ENCODE measurements around the gene GMDS. TPM values are rescaled to one million over a fixed set of nuclear protein-coding genes. Genes with fewer than 3 reads are reported as not detected.

GMDS gene
- total RNA-seq, 1 experiment from 2014 or later, result 35.0 TPM

DNA sequence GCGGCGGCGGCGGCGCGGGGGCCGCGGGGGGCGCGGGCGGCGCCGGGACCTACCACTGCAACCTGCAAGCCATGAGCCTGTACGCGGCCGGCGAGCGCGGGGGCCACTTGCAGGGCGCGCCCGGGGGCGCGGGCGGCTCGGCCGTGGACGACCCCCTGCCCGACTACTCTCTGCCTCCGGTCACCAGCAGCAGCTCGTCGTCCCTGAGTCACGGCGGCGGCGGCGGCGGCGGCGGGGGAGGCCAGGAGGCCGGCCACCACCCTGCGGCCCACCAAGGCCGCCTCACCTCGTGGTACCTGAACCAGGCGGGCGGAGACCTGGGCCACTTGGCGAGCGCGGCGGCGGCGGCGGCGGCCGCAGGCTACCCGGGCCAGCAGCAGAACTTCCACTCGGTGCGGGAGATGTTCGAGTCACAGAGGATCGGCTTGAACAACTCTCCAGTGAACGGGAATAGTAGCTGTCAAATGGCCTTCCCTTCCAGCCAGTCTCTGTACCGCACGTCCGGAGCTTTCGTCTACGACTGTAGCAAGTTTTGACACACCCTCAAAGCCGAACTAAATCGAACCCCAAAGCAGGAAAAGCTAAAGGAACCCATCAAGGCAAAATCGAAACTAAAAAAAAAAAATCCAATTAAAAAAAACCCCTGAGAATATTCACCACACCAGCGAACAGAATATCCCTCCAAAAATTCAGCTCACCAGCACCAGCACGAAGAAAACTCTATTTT lies 633.7 kb downstream of the GMDS start (continued):
- TF ChIP-seq, protein P1, sequence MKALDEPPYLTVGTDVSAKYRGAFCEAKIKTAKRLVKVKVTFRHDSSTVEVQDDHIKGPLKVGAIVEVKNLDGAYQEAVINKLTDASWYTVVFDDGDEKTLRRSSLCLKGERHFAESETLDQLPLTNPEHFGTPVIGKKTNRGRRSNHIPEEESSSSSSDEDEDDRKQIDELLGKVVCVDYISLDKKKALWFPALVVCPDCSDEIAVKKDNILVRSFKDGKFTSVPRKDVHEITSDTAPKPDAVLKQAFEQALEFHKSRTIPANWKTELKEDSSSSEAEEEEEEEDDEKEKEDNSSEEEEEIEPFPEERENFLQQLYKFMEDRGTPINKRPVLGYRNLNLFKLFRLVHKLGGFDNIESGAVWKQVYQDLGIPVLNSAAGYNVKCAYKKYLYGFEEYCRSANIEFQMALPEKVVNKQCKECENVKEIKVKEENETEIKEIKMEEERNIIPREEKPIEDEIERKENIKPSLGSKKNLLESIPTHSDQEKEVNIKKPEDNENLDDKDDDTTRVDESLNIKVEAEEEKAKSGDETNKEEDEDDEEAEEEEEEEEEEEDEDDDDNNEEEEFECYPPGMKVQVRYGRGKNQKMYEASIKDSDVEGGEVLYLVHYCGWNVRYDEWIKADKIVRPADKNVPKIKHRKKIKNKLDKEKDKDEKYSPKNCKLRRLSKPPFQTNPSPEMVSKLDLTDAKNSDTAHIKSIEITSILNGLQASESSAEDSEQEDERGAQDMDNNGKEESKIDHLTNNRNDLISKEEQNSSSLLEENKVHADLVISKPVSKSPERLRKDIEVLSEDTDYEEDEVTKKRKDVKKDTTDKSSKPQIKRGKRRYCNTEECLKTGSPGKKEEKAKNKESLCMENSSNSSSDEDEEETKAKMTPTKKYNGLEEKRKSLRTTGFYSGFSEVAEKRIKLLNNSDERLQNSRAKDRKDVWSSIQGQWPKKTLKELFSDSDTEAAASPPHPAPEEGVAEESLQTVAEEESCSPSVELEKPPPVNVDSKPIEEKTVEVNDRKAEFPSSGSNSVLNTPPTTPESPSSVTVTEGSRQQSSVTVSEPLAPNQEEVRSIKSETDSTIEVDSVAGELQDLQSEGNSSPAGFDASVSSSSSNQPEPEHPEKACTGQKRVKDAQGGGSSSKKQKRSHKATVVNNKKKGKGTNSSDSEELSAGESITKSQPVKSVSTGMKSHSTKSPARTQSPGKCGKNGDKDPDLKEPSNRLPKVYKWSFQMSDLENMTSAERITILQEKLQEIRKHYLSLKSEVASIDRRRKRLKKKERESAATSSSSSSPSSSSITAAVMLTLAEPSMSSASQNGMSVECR (CRISPR knock-in tag; IDR thresholded peaks at IDR 0.05; ENCODE audit: borderline replicate concordance), result no peak
- TF ChIP-seq, protein P2, sequence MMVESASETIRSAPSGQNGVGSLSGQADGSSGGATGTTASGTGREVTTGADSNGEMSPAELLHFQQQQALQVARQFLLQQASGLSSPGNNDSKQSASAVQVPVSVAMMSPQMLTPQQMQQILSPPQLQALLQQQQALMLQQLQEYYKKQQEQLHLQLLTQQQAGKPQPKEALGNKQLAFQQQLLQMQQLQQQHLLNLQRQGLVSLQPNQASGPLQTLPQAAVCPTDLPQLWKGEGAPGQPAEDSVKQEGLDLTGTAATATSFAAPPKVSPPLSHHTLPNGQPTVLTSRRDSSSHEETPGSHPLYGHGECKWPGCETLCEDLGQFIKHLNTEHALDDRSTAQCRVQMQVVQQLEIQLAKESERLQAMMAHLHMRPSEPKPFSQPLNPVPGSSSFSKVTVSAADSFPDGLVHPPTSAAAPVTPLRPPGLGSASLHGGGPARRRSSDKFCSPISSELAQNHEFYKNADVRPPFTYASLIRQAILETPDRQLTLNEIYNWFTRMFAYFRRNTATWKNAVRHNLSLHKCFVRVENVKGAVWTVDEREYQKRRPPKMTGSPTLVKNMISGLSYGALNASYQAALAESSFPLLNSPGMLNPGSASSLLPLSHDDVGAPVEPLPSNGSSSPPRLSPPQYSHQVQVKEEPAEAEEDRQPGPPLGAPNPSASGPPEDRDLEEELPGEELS (CRISPR knock-in tag; IDR thresholded peaks at IDR 0.05), result no peak
- TF ChIP-seq ZBTB21 (CRISPR knock-in tag; IDR thresholded peaks at IDR 0.05; ENCODE audit: borderline replicate concordance), result no peak
- TF ChIP-seq, protein P3, sequence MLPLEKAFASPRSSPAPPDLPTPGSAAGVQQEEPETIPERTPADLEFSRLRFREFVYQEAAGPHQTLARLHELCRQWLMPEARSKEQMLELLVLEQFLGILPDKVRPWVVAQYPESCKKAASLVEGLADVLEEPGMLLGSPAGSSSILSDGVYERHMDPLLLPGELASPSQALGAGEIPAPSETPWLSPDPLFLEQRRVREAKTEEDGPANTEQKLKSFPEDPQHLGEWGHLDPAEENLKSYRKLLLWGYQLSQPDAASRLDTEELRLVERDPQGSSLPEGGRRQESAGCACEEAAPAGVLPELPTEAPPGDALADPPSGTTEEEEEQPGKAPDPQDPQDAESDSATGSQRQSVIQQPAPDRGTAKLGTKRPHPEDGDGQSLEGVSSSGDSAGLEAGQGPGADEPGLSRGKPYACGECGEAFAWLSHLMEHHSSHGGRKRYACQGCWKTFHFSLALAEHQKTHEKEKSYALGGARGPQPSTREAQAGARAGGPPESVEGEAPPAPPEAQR (CRISPR knock-in tag; IDR thresholded peaks at IDR 0.05), result no peak
- no peak for TF ChIP-seq SMAD3 (CRISPR knock-in tag; IDR thresholded peaks at IDR 0.05; ENCODE audit: borderline replicate concordance)
- no peak for TF ChIP-seq GTF2I (CRISPR knock-in tag; conservative IDR thresholded peaks at IDR 0.05)
- TF ChIP-seq, protein P4, sequence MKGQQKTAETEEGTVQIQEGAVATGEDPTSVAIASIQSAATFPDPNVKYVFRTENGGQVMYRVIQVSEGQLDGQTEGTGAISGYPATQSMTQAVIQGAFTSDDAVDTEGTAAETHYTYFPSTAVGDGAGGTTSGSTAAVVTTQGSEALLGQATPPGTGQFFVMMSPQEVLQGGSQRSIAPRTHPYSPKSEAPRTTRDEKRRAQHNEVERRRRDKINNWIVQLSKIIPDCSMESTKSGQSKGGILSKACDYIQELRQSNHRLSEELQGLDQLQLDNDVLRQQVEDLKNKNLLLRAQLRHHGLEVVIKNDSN (CRISPR knock-in tag; IDR thresholded peaks at IDR 0.05), result no peak
- no peak for TF ChIP-seq TEAD1 (CRISPR knock-in tag; IDR thresholded peaks at IDR 0.05)

DNA sequence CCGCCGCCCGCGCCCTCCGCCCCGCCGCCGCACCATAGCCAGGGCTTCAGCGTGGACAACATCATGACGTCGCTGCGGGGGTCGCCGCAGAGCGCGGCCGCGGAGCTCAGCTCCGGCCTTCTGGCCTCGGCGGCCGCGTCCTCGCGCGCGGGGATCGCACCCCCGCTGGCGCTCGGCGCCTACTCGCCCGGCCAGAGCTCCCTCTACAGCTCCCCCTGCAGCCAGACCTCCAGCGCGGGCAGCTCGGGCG lies 634.2 kb downstream of the GMDS start:
- CTCF ChIA-PET, result interaction anchor here (0.7 to 1.0 kb wide), 4 partner anchors 13 to 215 kb away, joined by 3 to 5 read pairs (median 3); no protein-coding TSS in a partner anchor
- POLR2A ChIA-PET, result no interaction called here
- DNase-seq (ENCODE audit: low spot score) (peak; percentile 53), ATAC-seq (peak; percentile 1; the same call in 1 of the 2 replicates)
- peaks cover 85% of the 10 kb centered on the region for H3K27me3 Mint-ChIP-seq (ENCODE audit: low read depth)
- no peak overlapping the region for H3K27ac Mint-ChIP-seq
- H3K4me1 Mint-ChIP-seq, result peaks cover 37% of the 10 kb centered on the region
- H3K36me3 Mint-ChIP-seq, result no peaks in the 10 kb centered on the region
- no peak overlapping the region for H3K4me3 Mint-ChIP-seq
- no peaks in the 10 kb centered on the region for H3K9me3 Mint-ChIP-seq
- TF ChIP-seq TP53 (CRISPR knock-in tag; IDR thresholded peaks at IDR 0.05), result no peak
- no peak for TF ChIP-seq SMAD3 (CRISPR knock-in tag; IDR thresholded peaks at IDR 0.05; ENCODE audit: borderline replicate concordance)
- TF ChIP-seq NFATC4 (CRISPR knock-in tag; IDR thresholded peaks at IDR 0.05), result no peak
- TF ChIP-seq, protein P5, sequence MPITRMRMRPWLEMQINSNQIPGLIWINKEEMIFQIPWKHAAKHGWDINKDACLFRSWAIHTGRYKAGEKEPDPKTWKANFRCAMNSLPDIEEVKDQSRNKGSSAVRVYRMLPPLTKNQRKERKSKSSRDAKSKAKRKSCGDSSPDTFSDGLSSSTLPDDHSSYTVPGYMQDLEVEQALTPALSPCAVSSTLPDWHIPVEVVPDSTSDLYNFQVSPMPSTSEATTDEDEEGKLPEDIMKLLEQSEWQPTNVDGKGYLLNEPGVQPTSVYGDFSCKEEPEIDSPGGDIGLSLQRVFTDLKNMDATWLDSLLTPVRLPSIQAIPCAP (CRISPR knock-in tag; IDR thresholded peaks at IDR 0.05), result no peak
- TF ChIP-seq, protein P6, sequence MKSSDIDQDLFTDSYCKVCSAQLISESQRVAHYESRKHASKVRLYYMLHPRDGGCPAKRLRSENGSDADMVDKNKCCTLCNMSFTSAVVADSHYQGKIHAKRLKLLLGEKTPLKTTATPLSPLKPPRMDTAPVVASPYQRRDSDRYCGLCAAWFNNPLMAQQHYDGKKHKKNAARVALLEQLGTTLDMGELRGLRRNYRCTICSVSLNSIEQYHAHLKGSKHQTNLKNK (CRISPR knock-in tag; IDR thresholded peaks at IDR 0.05), result no peak
- TF ChIP-seq, protein P1 (CRISPR knock-in tag; IDR thresholded peaks at IDR 0.05; ENCODE audit: borderline replicate concordance), result no peak
- TF ChIP-seq, protein P7, sequence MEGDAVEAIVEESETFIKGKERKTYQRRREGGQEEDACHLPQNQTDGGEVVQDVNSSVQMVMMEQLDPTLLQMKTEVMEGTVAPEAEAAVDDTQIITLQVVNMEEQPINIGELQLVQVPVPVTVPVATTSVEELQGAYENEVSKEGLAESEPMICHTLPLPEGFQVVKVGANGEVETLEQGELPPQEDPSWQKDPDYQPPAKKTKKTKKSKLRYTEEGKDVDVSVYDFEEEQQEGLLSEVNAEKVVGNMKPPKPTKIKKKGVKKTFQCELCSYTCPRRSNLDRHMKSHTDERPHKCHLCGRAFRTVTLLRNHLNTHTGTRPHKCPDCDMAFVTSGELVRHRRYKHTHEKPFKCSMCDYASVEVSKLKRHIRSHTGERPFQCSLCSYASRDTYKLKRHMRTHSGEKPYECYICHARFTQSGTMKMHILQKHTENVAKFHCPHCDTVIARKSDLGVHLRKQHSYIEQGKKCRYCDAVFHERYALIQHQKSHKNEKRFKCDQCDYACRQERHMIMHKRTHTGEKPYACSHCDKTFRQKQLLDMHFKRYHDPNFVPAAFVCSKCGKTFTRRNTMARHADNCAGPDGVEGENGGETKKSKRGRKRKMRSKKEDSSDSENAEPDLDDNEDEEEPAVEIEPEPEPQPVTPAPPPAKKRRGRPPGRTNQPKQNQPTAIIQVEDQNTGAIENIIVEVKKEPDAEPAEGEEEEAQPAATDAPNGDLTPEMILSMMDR (IDR thresholded peaks at IDR 0.05), result no peak
- TF ChIP-seq OVOL2 (CRISPR knock-in tag; IDR thresholded peaks at IDR 0.05; ENCODE audit: borderline replicate concordance), result no peak
- no peak for TF ChIP-seq NFE2L1 (CRISPR knock-in tag; IDR thresholded peaks at IDR 0.05)
- no peak for TF ChIP-seq ZNF138 (CRISPR knock-in tag; conservative IDR thresholded peaks at IDR 0.05)
- no peak for TF ChIP-seq GRHL2 (CRISPR knock-in tag; IDR thresholded peaks at IDR 0.05; ENCODE audit: insufficient replicate concordance, severe bottlenecking)

Measured in WTC11 (cell line).